Calu3 (cell line): ENCODE results near the gene ARHGEF4. TPM values are rescaled to one million over a fixed set of nuclear protein-coding genes. Genes with fewer than 3 reads are reported as not detected.

Experiments
- BruUV-seq: library from RNA; stranded (reverse); fragments of 400-500 nt; replicated peaks from 2 replicates; lab custom pipeline; 2021; lab: Mats Ljungman, UMichigan
- CTCF ChIA-PET: fragments of 300-600 bp; sonication (Branson Sonifier 250); formaldehyde crosslinking; loops from one replicate; lab custom pipeline; 2022; ENCODE audit warnings: antibody characterized with exemption; lab: Charles Lee
- DNase-seq: peaks from one replicate; pipeline ENCODE4 v3.0.0; 2022
- H3K27ac Mint-ChIP-seq: one replicate; pipeline ENCODE4 v1.8.0; 2022; ENCODE audit warnings: mixed read lengths; ENCODE audit not compliant: unreplicated experiment
- H3K27me3 Mint-ChIP-seq: one replicate; pipeline ENCODE4 v1.8.0; 2022; ENCODE audit warnings: mixed read lengths; ENCODE audit not compliant: unreplicated experiment
- H3K36me3 Mint-ChIP-seq: one replicate; pipeline ENCODE4 v1.8.0; 2022; ENCODE audit warnings: mild to moderate bottlenecking, moderate library complexity, mixed read lengths; ENCODE audit not compliant: insufficient read depth, unreplicated experiment
- H3K4me1 Mint-ChIP-seq: one replicate; pipeline ENCODE4 v1.8.0; 2022; ENCODE audit warnings: mild to moderate bottlenecking, low read depth, mixed read lengths; ENCODE audit not compliant: unreplicated experiment
- H3K4me3 Mint-ChIP-seq: one replicate; pipeline ENCODE4 v1.8.0; 2022; ENCODE audit warnings: mild to moderate bottlenecking, low read depth, moderate library complexity, mixed read lengths; ENCODE audit not compliant: unreplicated experiment
- H3K9me3 Mint-ChIP-seq: one replicate; pipeline ENCODE4 v1.8.0; 2022; ENCODE audit warnings: low read depth, mixed read lengths; ENCODE audit not compliant: unreplicated experiment
- CTCF ChIP-seq: fragments of 200-600 bp; IDR thresholded peaks from one replicate; pipeline ENCODE4 v1.8.0; 2022; ENCODE audit warnings: antibody characterized with exemption; ENCODE audit not compliant: unreplicated experiment
- intact Hi-C: fragments of 100-400 bp; cut with micrococcal nuclease; formaldehyde crosslinking; loops from one replicate; pipeline ENCODE4 v1.10.0; 2022; ENCODE audit not compliant: unreplicated experiment
- total RNA-seq: library from RNA; stranded (reverse); gene quantifications from 2 replicates; pipeline ENCODE4 v1.2.3, GENCODE V29; 2022

Gene ARHGEF4
- total RNA-seq, 1 experiment from 2014 or later: 8.8 TPM

- Mint-ChIP-seq H3K4me1 (no peaks in the 10 kb centered on the region), H3K27ac (no peak overlapping the region), H3K27me3 (no peaks in the 10 kb centered on the region), H3K36me3 (no peaks in the 10 kb centered on the region), H3K4me3 (no peak overlapping the region), H3K9me3 (peaks cover 4% of the 10 kb centered on the region)
- CTCF ChIA-PET: interaction anchor here (0.7 kb wide), 1 partner anchor 81 kb away, joined by 3 read pairs; no protein-coding TSS in a partner anchor
- intact Hi-C loops: no loop called here
- DNase-seq: no peak
- TF ChIP-seq CTCF: no peak
- no TSS peak for BruUV-seq
Measured at GRCh38 chr2:130949954-130950353, 113.2 kb downstream of the ARHGEF4 start.

- no peak for TF ChIP-seq CTCF
- no TSS peak for BruUV-seq
- Mint-ChIP-seq H3K27me3 (no peaks in the 10 kb centered on the region), H3K36me3 (no peaks in the 10 kb centered on the region), H3K4me1 (no peaks in the 10 kb centered on the region), H3K4me3 (no peak overlapping the region), H3K27ac (no peak overlapping the region), H3K9me3 (peaks cover 5% of the 10 kb centered on the region)
- no peak for DNase-seq
- CTCF ChIA-PET: no interaction called here
- intact Hi-C loops: no loop called here
Measured at GRCh38 chr2:130951018-130951417, 114.3 kb downstream of the ARHGEF4 start.

DNA sequence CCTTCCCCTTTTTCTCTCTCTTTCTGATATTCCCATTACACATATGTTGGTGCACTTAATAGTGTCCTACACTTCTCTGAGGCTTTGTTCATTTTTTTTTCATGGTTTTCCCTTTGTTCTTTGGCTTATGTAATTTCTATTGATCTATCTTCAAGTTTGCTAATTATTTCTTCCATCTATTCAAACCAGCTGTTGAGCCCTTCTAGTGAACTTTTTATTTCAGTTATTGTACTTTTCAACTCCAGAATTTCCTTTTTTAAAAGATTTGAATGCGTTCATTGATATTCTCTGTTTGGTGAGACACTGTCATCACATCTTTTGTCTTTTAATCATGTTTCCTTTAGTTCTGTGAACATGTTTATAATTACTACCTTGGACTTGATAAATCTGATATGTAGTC, 118.2 kb downstream of the ARHGEF4 start:
- no peaks in the 10 kb centered on the region for H3K36me3 Mint-ChIP-seq
- H3K9me3 Mint-ChIP-seq: peaks cover 5% of the 10 kb centered on the region
- CTCF ChIA-PET: no interaction called here
- DNase-seq: no peak
- H3K27ac Mint-ChIP-seq: no peak overlapping the region
- H3K4me3 Mint-ChIP-seq: no peak overlapping the region
- intact Hi-C loops: no loop called here
- no peaks in the 10 kb centered on the region for H3K27me3 Mint-ChIP-seq
- no peak for TF ChIP-seq CTCF
- H3K4me1 Mint-ChIP-seq: no peaks in the 10 kb centered on the region
- no TSS peak for BruUV-seq

DNA sequence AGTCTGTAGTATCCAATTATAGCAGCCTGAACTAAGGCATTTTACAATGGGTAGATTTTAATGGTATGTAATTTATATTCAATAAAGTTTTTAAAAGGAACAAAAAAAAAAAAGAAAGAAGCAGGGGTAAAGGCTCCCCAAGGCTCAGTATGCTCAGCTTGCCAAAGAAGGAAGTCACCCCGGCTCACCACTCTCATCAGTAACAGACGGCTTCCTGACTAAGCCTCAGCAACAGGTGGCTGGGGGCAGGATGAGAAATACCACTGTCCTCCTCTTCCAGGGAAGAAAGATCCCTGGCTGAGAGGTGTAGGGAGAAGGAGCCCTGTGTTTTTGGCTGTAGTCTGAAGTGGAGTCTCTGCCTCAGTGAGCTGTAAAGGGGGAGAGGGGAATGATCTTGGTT, 121.2 kb downstream of the ARHGEF4 start:
- BruUV-seq: no TSS peak
- Mint-ChIP-seq H3K9me3 (peaks cover 5% of the 10 kb centered on the region), H3K27ac (no peak overlapping the region), H3K36me3 (no peaks in the 10 kb centered on the region), H3K4me3 (no peak overlapping the region), H3K27me3 (peaks cover 21% of the 10 kb centered on the region), H3K4me1 (no peaks in the 10 kb centered on the region)
- CTCF ChIA-PET: no interaction called here
- intact Hi-C loops: no loop called here
- no peak for DNase-seq
- no peak for TF ChIP-seq CTCF
